ENCODE measurements around the gene ZNF692. TPM values are rescaled to one million over a fixed set of nuclear protein-coding genes. Genes with fewer than 3 reads are reported as not detected.

The ZNF692 gene
- total RNA-seq, 1 experiment from 2014 or later: 40.1 TPM

GRCh38 chr1:248849637-248850036 lies 9.2 kb downstream of the ZNF692 start:
- no CpG with 5 or more reads among the region's 3 CpGs for WGBS (ENCODE audit: extremely low coverage, insufficient read length, low lambda C conversion rate)
- no peak for DNase-seq
- Histone ChIP-seq H3K4me1 (ENCODE audit: insufficient read depth, low read length) (no peaks in the 10 kb centered on the region), H3T11ph (ENCODE audit: low read length) (no peak overlapping the region), H3K23me2 (ENCODE audit: insufficient read length, low read depth, low read length, poor library complexity, severe bottlenecking) (no peaks in the 10 kb centered on the region), H3K9me3 (ENCODE audit: control insufficient read depth, low read depth, low read length) (no peaks in the 10 kb centered on the region), H3K18ac (ENCODE audit: insufficient read length, low read depth, low read length) (no peak overlapping the region), H3K4me2 (ENCODE audit: insufficient read depth, insufficient read length, low read length) (no peak overlapping the region), H2BK5ac (ENCODE audit: insufficient read length, low read length) (no peak overlapping the region), H3K9ac (ENCODE audit: extremely low read depth, insufficient read length, low read length) (no peak overlapping the region), H2BK20ac (ENCODE audit: low read depth, low read length, poor library complexity, severe bottlenecking) (no peak overlapping the region), H2BK15ac (ENCODE audit: low read depth, low read length) (no peak overlapping the region), H3K27me3 (ENCODE audit: insufficient read depth, low read length) (no peaks in the 10 kb centered on the region), H4K91ac (ENCODE audit: insufficient read length, low read depth, low read length) (no peak overlapping the region), H3K79me1 (ENCODE audit: insufficient read depth, low read depth, low read length, poor library complexity, severe bottlenecking) (no peaks in the 10 kb centered on the region), H3K23ac (ENCODE audit: insufficient read length, low read depth, low read length) (no peak overlapping the region), H2BK120ac (ENCODE audit: low read depth, low read length, poor library complexity, severe bottlenecking) (no peak overlapping the region), H2AFZ (ENCODE audit: low read length) (no peak overlapping the region), H3K4ac (ENCODE audit: low read depth, low read length) (no peak overlapping the region), H4K5ac (ENCODE audit: insufficient read length, low read depth, low read length) (no peak overlapping the region), H2BK12ac (ENCODE audit: insufficient read length, low read depth, low read length) (no peak overlapping the region), H3K27ac (ENCODE audit: insufficient read length, low read depth, low read length) (no peak overlapping the region), H4K8ac (replicated peaks; ENCODE audit: insufficient read length, low read depth, low read length) (no peak overlapping the region), H3K79me2 (ENCODE audit: insufficient read depth, low read length) (no peaks in the 10 kb centered on the region), H3K56ac (ENCODE audit: insufficient read length, low read depth, low read length) (no peak overlapping the region), H4K20me1 (ENCODE audit: control insufficient read depth, insufficient read depth, insufficient read length) (no peaks in the 10 kb centered on the region), H2AK5ac (ENCODE audit: insufficient read length, low read length) (no peak overlapping the region), H3K14ac (ENCODE audit: insufficient read depth, low read length) (no peak overlapping the region)
- H3K27me3 Mint-ChIP-seq (ENCODE audit: low read depth): no peaks in the 10 kb centered on the region
- H3K27ac Mint-ChIP-seq: no peak overlapping the region
- TF ChIP-seq CTCF (conservative IDR thresholded peaks at IDR 0.05): no peak
- H3K4me3 Mint-ChIP-seq: no peak overlapping the region
- no peaks in the 10 kb centered on the region for H3K4me1 Mint-ChIP-seq
- peaks cover 25 to 56% (median 30%) of the 10 kb centered on the region in 3 experiments; a peak in 6 of 7 replicates for H3K36me3 Mint-ChIP-seq (ENCODE audit: insufficient read depth in 1 of 3, low read depth in 3 of 3)
- no peaks in the 10 kb centered on the region for H3K9me3 Mint-ChIP-seq

Data from H9 (cell line).